ENCODE data around the gene JSRP1.

DNA sequence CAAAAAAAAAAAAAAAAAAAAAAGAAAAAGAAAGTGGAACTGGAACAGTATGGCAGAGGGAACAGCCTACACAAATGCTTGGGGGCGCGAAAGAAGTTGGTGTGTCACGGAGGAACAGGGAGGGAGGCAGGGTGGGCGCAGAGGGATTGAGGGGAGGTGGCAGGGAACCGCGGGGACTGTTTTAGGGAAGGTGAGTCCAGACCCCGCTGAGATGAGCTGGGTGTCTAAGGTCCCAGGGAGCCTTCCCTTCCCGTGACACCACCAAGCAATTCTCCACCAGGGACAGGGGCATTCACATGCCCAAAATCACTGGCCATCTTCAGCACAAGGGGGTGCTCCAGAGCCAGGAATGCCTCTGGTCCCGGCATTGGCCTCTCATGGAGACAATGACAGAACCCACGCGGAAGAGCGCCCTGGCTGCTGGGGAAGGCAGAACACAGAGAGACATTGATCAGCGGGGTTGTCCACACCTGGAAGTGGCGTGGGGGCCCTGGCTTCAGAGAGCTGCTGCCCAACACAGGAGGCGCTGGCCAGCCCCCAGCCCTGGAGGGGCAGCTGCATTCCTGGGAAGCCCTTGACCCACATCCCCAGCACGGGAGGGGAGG lies 18.8 kb upstream of the JSRP1 start:
- TF ChIP-seq, protein P1, sequence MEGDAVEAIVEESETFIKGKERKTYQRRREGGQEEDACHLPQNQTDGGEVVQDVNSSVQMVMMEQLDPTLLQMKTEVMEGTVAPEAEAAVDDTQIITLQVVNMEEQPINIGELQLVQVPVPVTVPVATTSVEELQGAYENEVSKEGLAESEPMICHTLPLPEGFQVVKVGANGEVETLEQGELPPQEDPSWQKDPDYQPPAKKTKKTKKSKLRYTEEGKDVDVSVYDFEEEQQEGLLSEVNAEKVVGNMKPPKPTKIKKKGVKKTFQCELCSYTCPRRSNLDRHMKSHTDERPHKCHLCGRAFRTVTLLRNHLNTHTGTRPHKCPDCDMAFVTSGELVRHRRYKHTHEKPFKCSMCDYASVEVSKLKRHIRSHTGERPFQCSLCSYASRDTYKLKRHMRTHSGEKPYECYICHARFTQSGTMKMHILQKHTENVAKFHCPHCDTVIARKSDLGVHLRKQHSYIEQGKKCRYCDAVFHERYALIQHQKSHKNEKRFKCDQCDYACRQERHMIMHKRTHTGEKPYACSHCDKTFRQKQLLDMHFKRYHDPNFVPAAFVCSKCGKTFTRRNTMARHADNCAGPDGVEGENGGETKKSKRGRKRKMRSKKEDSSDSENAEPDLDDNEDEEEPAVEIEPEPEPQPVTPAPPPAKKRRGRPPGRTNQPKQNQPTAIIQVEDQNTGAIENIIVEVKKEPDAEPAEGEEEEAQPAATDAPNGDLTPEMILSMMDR (IDR thresholded peaks at IDR 0.05) = peak; percentile 32 to 74 (median 52)
- TF ChIP-seq POLR2A (IDR thresholded peaks at IDR 0.05) = no peak

Measured in esophagus squamous epithelium (tissue), 4 donors.